Neural cell (in vitro differentiated cells): ENCODE results near the gene HPDL. TPM values are rescaled to one million over a fixed set of nuclear protein-coding genes. Genes with fewer than 3 reads are reported as not detected.

Experiments used
- H2AFZ ChIP-seq: fragments of 200-600, 300-800 bp; sonication (generic), shearing (Covaris generic); 2 replicates; pipeline ENCODE4 v1.6.0; 2014; ENCODE audit warnings: low read depth, mild to moderate bottlenecking, antibody characterized with exemption, low read length, moderate library complexity
- H3F3A ChIP-seq: fragments of 200-600 bp; shearing (Covaris generic); 2 replicates; pipeline ENCODE4 v1.6.1; 2016; ENCODE audit warnings: mild to moderate bottlenecking, moderate library complexity, mixed read lengths, antibody characterized with exemption, low read length; ENCODE audit not compliant: insufficient read depth, poor library complexity, severe bottlenecking
- H3K27ac ChIP-seq: fragments of 200-600, 300-800 bp; sonication (generic), shearing (Covaris generic); 2 replicates; pipeline ENCODE4 v1.5.1; 2014; ENCODE audit warnings: mild to moderate bottlenecking, low read length, moderate library complexity
- H3K27me3 ChIP-seq: fragments of 300-800, 200-600 bp; sonication (generic), shearing (Covaris generic); 2 replicates; pipeline ENCODE4 v1.6.0; 2014; ENCODE audit warnings: mild to moderate bottlenecking, low read depth, low read length, moderate library complexity; ENCODE audit not compliant: insufficient read depth
- H3K36me3 ChIP-seq: fragments of 300-800, 200-600 bp; sonication (generic), shearing (Covaris generic); 2 replicates; pipeline ENCODE4 v1.5.1; 2014; ENCODE audit warnings: mild to moderate bottlenecking, antibody characterized with exemption, low read length, moderate library complexity; ENCODE audit not compliant: insufficient read depth
- H3K4me2 ChIP-seq: fragments of 300-800, 200-600 bp; sonication (generic), shearing (Covaris generic); 2 replicates; pipeline ENCODE4 v1.6.0; 2014; ENCODE audit warnings: mild to moderate bottlenecking, low read length
- H3K4me3 ChIP-seq: fragments of 300-800, 200-600 bp; sonication (generic), shearing (Covaris generic); 2 replicates; pipeline ENCODE4 v1.5.1; 2014; ENCODE audit warnings: mild to moderate bottlenecking, low read length, moderate library complexity
- H3K79me2 ChIP-seq: fragments of 200-600 bp; shearing (Covaris generic); replicated peaks from 2 replicates; pipeline ENCODE4 v1.6.0; 2014; ENCODE audit warnings: mild to moderate bottlenecking, low read length, moderate library complexity; ENCODE audit not compliant: insufficient read depth
- H3K9ac ChIP-seq: fragments of 300-800, 200-600 bp; sonication (generic), shearing (Covaris generic); 2 replicates; pipeline ENCODE4 v1.6.1; 2016; ENCODE audit warnings: mild to moderate bottlenecking, low read length, mixed read lengths
- H3K9me2 ChIP-seq: fragments of 200-600 bp; shearing (Covaris generic); 2 replicates; pipeline ENCODE4 v1.6.1; 2016; ENCODE audit warnings: mild to moderate bottlenecking, low read length, mixed read lengths; ENCODE audit not compliant: insufficient read depth
- H3K9me3 ChIP-seq: fragments of 200-600, 300-800 bp; sonication (generic), shearing (Covaris generic); 2 replicates; pipeline ENCODE4 v1.6.1; 2016; ENCODE audit warnings: mild to moderate bottlenecking, mixed run types, low read length, moderate library complexity, mixed read lengths
- H4K20me1 ChIP-seq: fragments of 200-600 bp; shearing (Covaris generic); 2 replicates; pipeline ENCODE4 v1.6.1; 2016; ENCODE audit warnings: mild to moderate bottlenecking, mixed run types; ENCODE audit not compliant: insufficient read depth
- CTCF ChIP-seq: fragments of 450-650 bp; IDR thresholded peaks from 2 replicates; pipeline ENCODE4 v1.5.1; 2014; ENCODE audit warnings: antibody characterized with exemption, mild to moderate bottlenecking, moderate library complexity; ENCODE audit not compliant: poor library complexity, severe bottlenecking
- EP300 ChIP-seq: fragments of 450-650 bp; conservative IDR thresholded peaks from 2 replicates; pipeline ENCODE4 v1.6.1; 2014; ENCODE audit warnings: antibody characterized with exemption, mild to moderate bottlenecking, moderate library complexity; ENCODE audit not compliant: poor library complexity, severe bottlenecking
- EZH2 ChIP-seq: fragments of 200-600, 300-800 bp; shearing (Covaris generic), sonication (generic); IDR thresholded peaks from 2 replicates; pipeline ENCODE4 v1.6.1; 2014; ENCODE audit warnings: antibody characterized with exemption, low read length, borderline replicate concordance, mild to moderate bottlenecking; ENCODE audit not compliant: insufficient read depth, poor library complexity, severe bottlenecking
- MXI1 ChIP-seq: fragments of 450-650 bp; conservative IDR thresholded peaks from 2 replicates; pipeline ENCODE4 v1.6.1; 2014; ENCODE audit warnings: antibody characterized with exemption, mild to moderate bottlenecking; ENCODE audit not compliant: poor library complexity, severe bottlenecking
- POLR2AphosphoS5 ChIP-seq: IDR thresholded peaks from 2 replicates; pipeline ENCODE4 v1.6.1; 2012
- RAD21 ChIP-seq: fragments of 450-650 bp; conservative IDR thresholded peaks from 2 replicates; pipeline ENCODE4 v1.6.1; 2014; ENCODE audit warnings: antibody characterized with exemption, mild to moderate bottlenecking, moderate library complexity
- REST ChIP-seq: IDR thresholded peaks from 2 replicates; pipeline ENCODE4 v1.6.1; 2012; ENCODE audit warnings: borderline replicate concordance
- SMC3 ChIP-seq: fragments of 450-650 bp; conservative IDR thresholded peaks from 2 replicates; pipeline ENCODE4 v1.6.1; 2014; ENCODE audit warnings: antibody characterized with exemption, mild to moderate bottlenecking, moderate library complexity; ENCODE audit not compliant: poor library complexity
- TAF1 ChIP-seq: IDR thresholded peaks from 2 replicates; pipeline ENCODE4 v1.6.1; 2012; ENCODE audit warnings: low read depth
- polyA plus RNA-seq: library from polyadenylated mRNA; depleted of rRNA; stranded (reverse); fragments of >200 nt; gene quantifications from 2 replicates; pipeline ENCODE4 v1.2.3, GENCODE V29; 2014

The HPDL gene
- polyA plus RNA-seq, 1 donor from 2014 or later = not detected

- no peaks in the 10 kb centered on the region for H3K27me3 ChIP-seq
- no peaks in the 10 kb centered on the region for H3K9me3 ChIP-seq
- H3K9ac ChIP-seq = no peak overlapping the region
- no peaks in the 10 kb centered on the region for H3K79me2 ChIP-seq
- H3K4me2 ChIP-seq = no peak overlapping the region
- H2AFZ ChIP-seq = no peak overlapping the region
- no peaks in the 10 kb centered on the region for H3K36me3 ChIP-seq
- no peak for TF ChIP-seq REST
- TF ChIP-seq POLR2AphosphoS5 = no peak
- no peak for TF ChIP-seq SMC3
- no peak for TF ChIP-seq MXI1
- TF ChIP-seq CTCF = no peak
- TF ChIP-seq EP300 = no peak
- TF ChIP-seq TAF1 = no peak
- no peak for TF ChIP-seq RAD21
- TF ChIP-seq EZH2 = no peak
- H3K27ac ChIP-seq = no peak overlapping the region
- H4K20me1 ChIP-seq = no peaks in the 10 kb centered on the region
- no peaks in the 10 kb centered on the region for H3K9me2 ChIP-seq
- H3K4me3 ChIP-seq = no peak overlapping the region
- H3F3A ChIP-seq = no peaks in the 10 kb centered on the region
These were observed 51.5 kb downstream of the HPDL start for GRCh38 chr1:45378184-45378583.

Other genes with a start within 250 kb of the HPDL start
- gene ZSWIM5, start 120.3 kb upstream of the HPDL start, polyA plus RNA-seq = 27.2 and 30.5 TPM in 2 replicates
- gene TOE1, start 13.3 kb downstream of the HPDL start, polyA plus RNA-seq = 16.8 and 20.7 TPM in 2 replicates
- 59.8 and 71.6 TPM in 2 replicates for gene MUTYH, start 13.5 kb downstream of the HPDL start, polyA plus RNA-seq
- 0.50 and 0.51 TPM in 2 replicates for gene TESK2, start 164.3 kb downstream of the HPDL start, polyA plus RNA-seq
- 3.5 and 4.9 TPM in 2 replicates for gene CCDC163, start 173.2 kb downstream of the HPDL start, polyA plus RNA-seq
- gene MMACHC, start 173.4 kb downstream of the HPDL start, polyA plus RNA-seq = 0.90 and 1.4 TPM in 2 replicates
- gene PRDX1, start 195.0 kb downstream of the HPDL start, polyA plus RNA-seq = 239 and 304 TPM in 2 replicates
- 149 and 170 TPM in 2 replicates for gene AKR1A1, start 223.9 kb downstream of the HPDL start, polyA plus RNA-seq